CD14-positive monocyte (primary cell): ENCODE data around the gene SNX25. TPM values are rescaled to one million over a fixed set of nuclear protein-coding genes. Genes with fewer than 3 reads are reported as not detected.

Source experiments
- DNase-seq, 3 donors: peaks; one replicate each; pipeline ENCODE4 v3.0.0-alpha.2; 2011 to 2022
- H2AFZ ChIP-seq: 2 replicates; pipeline ENCODE4 v1.6.0; 2012; ENCODE audit warnings: mild to moderate bottlenecking, low read depth, low read length, inconsistent platforms; ENCODE audit not compliant: insufficient read depth, poor library complexity, severe bottlenecking
- H3K27ac ChIP-seq, 2 donors: 1 replicate in 1 of 2; 2 replicates in 1 of 2; pipeline ENCODE4 v1.5.1; 2012 to 2013; ENCODE audit warnings: low read length in 2 of 2, control low read depth in 1 of 2, inconsistent platforms in 1 of 2, low read depth in 1 of 2, mild to moderate bottlenecking in 1 of 2
- H3K27me3 ChIP-seq, 2 donors: one replicate each; pipeline versions ENCODE4 v1.6.0 to v1.6.1; 2011 to 2013; ENCODE audit warnings: low read length in 2 of 2; ENCODE audit not compliant: control insufficient read depth in 2 of 2, insufficient read depth in 2 of 2
- H3K36me3 ChIP-seq, 2 donors: replicated peaks in 1 of 2; 1 replicate in 1 of 2; 2 replicates in 1 of 2; pipeline versions ENCODE4 v1.5.1 to v1.6.1; 2012 to 2013; ENCODE audit warnings: low read length in 2 of 2, control low read depth in 1 of 2, inconsistent platforms in 1 of 2, mild to moderate bottlenecking in 1 of 2; ENCODE audit not compliant: insufficient read depth in 2 of 2, control insufficient read depth in 1 of 2
- H3K4me1 ChIP-seq, 2 donors: 1 replicate in 1 of 2; 2 replicates in 1 of 2; pipeline versions ENCODE4 v1.5.1 to v1.6.1; 2012 to 2013; ENCODE audit warnings: low read length in 2 of 2, control low read depth in 1 of 2, inconsistent platforms in 1 of 2, mild to moderate bottlenecking in 1 of 2, moderate library complexity in 1 of 2; ENCODE audit not compliant: insufficient read depth in 2 of 2, control insufficient read depth in 1 of 2
- H3K4me2 ChIP-seq: replicated peaks from 2 replicates; pipeline ENCODE3; 2012; ENCODE audit warnings: low read length, moderate library complexity, mild to moderate bottlenecking; ENCODE audit not compliant: poor library complexity, severe bottlenecking; ENCODE audit errors: extremely low read depth
- H3K4me3 ChIP-seq, 3 experiments: fragments of 200-600 bp in 1 of 3; sonication (generic) in 1 of 3; replicated peaks in 1 of 3; 1 replicate in 2 of 3; 2 replicates in 1 of 3; pipeline ENCODE4 v1.5.1; 2011 to 2013; ENCODE audit warnings: low read length in 3 of 3, mild to moderate bottlenecking in 3 of 3, control low read depth in 2 of 3, low read depth in 2 of 3, inconsistent platforms in 1 of 3, moderate library complexity in 1 of 3
- H3K79me2 ChIP-seq: 2 replicates; pipeline ENCODE4 v1.6.0; 2012; ENCODE audit warnings: mild to moderate bottlenecking, control low read depth, inconsistent platforms, low read length, moderate library complexity; ENCODE audit not compliant: insufficient read depth
- H3K9ac ChIP-seq: 2 replicates; pipeline ENCODE4 v1.6.0; 2017; ENCODE audit warnings: low read length, mild to moderate bottlenecking; ENCODE audit not compliant: insufficient read depth, poor library complexity, severe bottlenecking
- H3K9me3 ChIP-seq, 2 donors: replicated peaks in 1 of 2; 1 replicate in 1 of 2; 2 replicates in 1 of 2; pipeline versions ENCODE4 v1.5.1 to v1.6.1; 2012 to 2013; ENCODE audit warnings: low read length in 2 of 2, control low read depth in 1 of 2; ENCODE audit not compliant: control insufficient read depth in 1 of 2, insufficient read depth in 1 of 2
- H4K20me1 ChIP-seq: 2 replicates; pipeline ENCODE4 v1.6.0; 2012; ENCODE audit warnings: mild to moderate bottlenecking, low read length, control low read depth, moderate library complexity; ENCODE audit not compliant: insufficient read depth
- H3K27ac Mint-ChIP-seq, 7 donors: one replicate each; pipeline ENCODE4 v1.8.0; 2020; ENCODE audit warnings: mild to moderate bottlenecking in 7 of 7, mixed read lengths in 7 of 7, moderate library complexity in 6 of 7, inconsistent platforms in 2 of 7
- H3K27me3 Mint-ChIP-seq, 3 donors: one replicate each; pipeline ENCODE4 v1.8.0; 2021 to 2022; ENCODE audit warnings: low read depth in 3 of 3, mild to moderate bottlenecking in 3 of 3, mixed read lengths in 3 of 3, moderate library complexity in 3 of 3, inconsistent platforms in 1 of 3
- H3K36me3 Mint-ChIP-seq, 2 donors: one replicate each; pipeline ENCODE4 v1.8.0; 2020; ENCODE audit warnings: mixed read lengths in 2 of 2, inconsistent platforms in 1 of 2, mild to moderate bottlenecking in 1 of 2
- H3K4me1 Mint-ChIP-seq: one replicate; pipeline ENCODE4 v1.8.0; 2020; ENCODE audit warnings: mild to moderate bottlenecking, mixed read lengths
- H3K4me3 Mint-ChIP-seq, 2 donors: one replicate each; pipeline ENCODE4 v1.8.0; 2020; ENCODE audit warnings: mild to moderate bottlenecking in 2 of 2, mixed read lengths in 2 of 2, moderate library complexity in 1 of 2
- H3K9me3 Mint-ChIP-seq, 7 donors: one replicate each; pipeline ENCODE4 v1.8.0; 2020 to 2022; ENCODE audit warnings: mixed read lengths in 7 of 7, mild to moderate bottlenecking in 6 of 7, moderate library complexity in 6 of 7, inconsistent platforms in 2 of 7
- CTCF ChIP-seq: fragments of 200-600 bp; IDR thresholded peaks from one replicate; pipeline ENCODE4 v1.8.0; 2022; ENCODE audit warnings: antibody characterized with exemption, mild to moderate bottlenecking
- WGBS: methylation state at CpG from one replicate; pipeline ENCODE4 v1.1.5; 2013; ENCODE audit warnings: missing lambda C conversion rate; ENCODE audit not compliant: insufficient coverage; 5-methylcytosine and 5-hydroxymethylcytosine counted together
- intact Hi-C, 2 donors: fragments of 100-400 bp; cut with micrococcal nuclease; formaldehyde crosslinking; loops; one replicate each; pipeline versions ENCODE4 v1.15.0 to v1.15.1; 2023
- polyA plus RNA-seq, 3 donors: library from polyadenylated mRNA; depleted of rRNA in 1 of 3; unstranded in 2 of 3; stranded (reverse) in 1 of 3; fragments of 300-500 nt in 2 of 3; fragments of >200 nt in 1 of 3; fragmentation: Illumina TruSeq in 2 of 3; gene quantifications; 1 replicate in 2 of 3; 2 replicates in 1 of 3; pipeline ENCODE4 v1.2.3, GENCODE V29; 2012 to 2021

SNX25 gene
- polyA plus RNA-seq, 3 donors, result 0.31 to 0.40 (median 0.36) TPM

DNA sequence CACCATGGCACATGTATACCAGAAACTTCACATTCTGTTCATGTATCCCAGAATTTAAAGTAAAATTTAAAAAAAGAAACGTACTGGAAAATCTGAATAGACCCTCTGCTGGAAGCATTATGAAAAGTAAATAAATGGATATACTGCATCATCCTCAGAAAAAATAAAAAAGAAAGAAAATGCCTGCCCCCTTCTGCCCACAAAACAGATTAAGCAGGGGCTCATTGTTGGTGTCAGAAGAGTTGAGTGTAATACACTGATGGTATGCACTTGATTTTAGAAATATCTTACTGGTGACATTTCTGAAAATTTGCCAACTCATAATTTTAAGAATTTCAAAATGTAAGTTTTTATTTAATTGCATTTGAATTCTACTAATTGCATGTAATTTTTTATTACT lies 108.5 kb downstream of the SNX25 start:
- no peaks in the 10 kb centered on the region for H4K20me1 ChIP-seq
- Mint-ChIP-seq H3K27me3 (peaks cover 0 to 5% (median 4%) of the 10 kb centered on the region in 3 donors), H3K27ac (no peak overlapping the region), H3K4me1 (no peaks in the 10 kb centered on the region), H3K36me3 (no peaks in the 10 kb centered on the region), H3K9me3 (peaks cover 0 to 12% (median 2%) of the 10 kb centered on the region in 7 donors), H3K4me3 (no peak overlapping the region)
- WGBS, result no CpG with 5 or more reads among the region's 1 CpG
- H3K9ac ChIP-seq, result no peak overlapping the region
- no peak overlapping the region for H3K4me2 ChIP-seq
- no peaks in the 10 kb centered on the region for H3K27me3 ChIP-seq
- no peaks in the 10 kb centered on the region for H3K9me3 ChIP-seq
- H3K4me3 ChIP-seq, result no peak overlapping the region
- H3K36me3 ChIP-seq, result no peaks in the 10 kb centered on the region
- H2AFZ ChIP-seq, result no peak overlapping the region
- DNase-seq, result no peak
- no peak overlapping the region for H3K27ac ChIP-seq
- intact Hi-C loops, result no loop called here
- TF ChIP-seq CTCF, result no peak
- H3K4me1 ChIP-seq, result no peaks in the 10 kb centered on the region
- no peaks in the 10 kb centered on the region for H3K79me2 ChIP-seq

DNA sequence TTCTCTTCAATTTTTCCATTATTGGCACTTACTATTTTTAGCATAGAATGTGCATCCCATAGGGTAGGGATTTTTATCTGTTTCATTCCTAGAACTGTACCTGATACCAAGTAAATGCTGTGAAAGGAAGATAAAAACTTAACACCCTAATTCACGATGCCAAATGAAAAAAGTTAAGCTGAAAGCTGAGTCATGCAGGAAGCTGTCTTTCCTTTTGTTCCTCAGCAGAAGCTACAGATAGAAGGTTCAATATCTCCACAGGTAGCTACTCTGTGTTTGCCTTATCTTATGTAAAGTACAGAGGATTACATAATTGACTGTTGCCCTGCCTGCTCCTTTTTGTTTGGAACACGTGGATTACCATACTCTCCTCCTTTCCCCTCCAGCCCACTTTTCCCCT lies 109.3 kb downstream of the SNX25 start:
- H3K27me3 Mint-ChIP-seq, result peaks cover 0 to 5% (median 4%) of the 10 kb centered on the region in 3 donors
- H3K27me3 ChIP-seq, result no peaks in the 10 kb centered on the region
- no peak overlapping the region for H3K4me2 ChIP-seq
- intact Hi-C loops, result no loop called here
- H3K9me3 Mint-ChIP-seq, result peaks cover 0 to 12% (median 2%) of the 10 kb centered on the region in 7 donors
- H4K20me1 ChIP-seq, result no peaks in the 10 kb centered on the region
- H3K4me1 ChIP-seq, result no peaks in the 10 kb centered on the region
- H3K36me3 Mint-ChIP-seq, result no peaks in the 10 kb centered on the region
- no peak overlapping the region for H3K9ac ChIP-seq
- no peaks in the 10 kb centered on the region for H3K36me3 ChIP-seq
- no CpG with 5 or more reads among the region's 2 CpGs for WGBS
- H3K4me3 ChIP-seq, result no peak overlapping the region
- no peaks in the 10 kb centered on the region for H3K79me2 ChIP-seq
- no peak overlapping the region for H3K27ac Mint-ChIP-seq
- H3K4me1 Mint-ChIP-seq, result no peaks in the 10 kb centered on the region
- no peak for TF ChIP-seq CTCF
- no peak overlapping the region for H3K27ac ChIP-seq
- no peaks in the 10 kb centered on the region for H3K9me3 ChIP-seq
- DNase-seq, result no peak
- no peak overlapping the region for H3K4me3 Mint-ChIP-seq
- no peak overlapping the region for H2AFZ ChIP-seq
